GM12878 (cell line): Measurements from ENCODE around the gene DENND1B. TPM values are rescaled to one million over a fixed set of nuclear protein-coding genes. Genes with fewer than 3 reads are reported as not detected.
A peak's percentile ranks its signal among the peaks of the same experiment; 100 is the strongest.

Experiments
- ATAC-seq: fragments of 200-7000 bp; cut with Tn5 transposase; 3 replicates; pipeline ENCODE4 v1.9.1; 2020; ENCODE audit warnings: mild to moderate bottlenecking, moderate library complexity
- BruUV-seq: library from RNA; stranded (reverse); fragments of 400-500 nt; replicated peaks from 2 replicates; lab custom pipeline; 2021; lab: Mats Ljungman, UMichigan
- CTCF ChIA-PET: fragments of 300-600 bp; sonication (Branson Sonifier 250); formaldehyde crosslinking; extraction: SDS; loops from one replicate; lab custom pipeline; 2021; ENCODE audit warnings: inconsistent platforms; lab: Yijun Ruan, JAX
- POLR2A ChIA-PET: fragments of 350-600 bp; formaldehyde crosslinking; extraction: SDS; loops from one replicate; lab custom pipeline; 2021; ENCODE audit warnings: inconsistent platforms; lab: Charles Lee
- RAD21 ChIA-PET: fragments of 300-600 bp; sonication (Branson Sonifier 250); formaldehyde crosslinking; loops from one replicate; lab custom pipeline; 2023; ENCODE audit warnings: antibody characterized with exemption; ENCODE audit not compliant: unreplicated experiment; lab: Charles Lee
- SMC1A ChIA-PET: fragments of 300-600 bp; sonication (Branson Sonifier 250); formaldehyde crosslinking; loops from one replicate; lab custom pipeline; 2023; ENCODE audit not compliant: unreplicated experiment, uncharacterized antibody; lab: Charles Lee
- DNase-seq: peaks from one replicate; pipeline ENCODE4 v3.0.0-alpha.2; 2011; ENCODE audit warnings: low read depth, low spot score
- FAIRE-seq: peaks from 3 replicates; lab custom pipeline; 2011; peaks lifted over from hg19 to GRCh38; lab: Jason Lieb, UNC
- H2AFZ ChIP-seq: 2 replicates; pipeline ENCODE4 v1.6.0; 2011; ENCODE audit warnings: low read depth, low read length, control low read depth; ENCODE audit not compliant: control insufficient read depth
- H3K27ac ChIP-seq: 2 replicates; pipeline ENCODE4 v1.5.1; 2011; ENCODE audit warnings: control low read depth; ENCODE audit not compliant: control insufficient read depth, insufficient read depth
- H3K27me3 ChIP-seq, 2 experiments: replicated peaks in 1 of 2; 2 replicates each; pipeline versions ENCODE4 v1.6.0 to v1.6.1; 2011; ENCODE audit warnings: low read length in 1 of 2; ENCODE audit not compliant: control insufficient read depth in 2 of 2, insufficient read depth in 2 of 2
- H3K36me3 ChIP-seq, 2 experiments: 2 replicates each; pipeline ENCODE4 v1.5.1; 2011; ENCODE audit warnings: low read length in 1 of 2; ENCODE audit not compliant: control insufficient read depth in 2 of 2, insufficient read depth in 2 of 2
- H3K4me1 ChIP-seq: 2 replicates; pipeline ENCODE4 v1.6.1; 2011; ENCODE audit warnings: mild to moderate bottlenecking, low read length, moderate library complexity, mixed read lengths; ENCODE audit not compliant: control insufficient read depth, insufficient read depth
- H3K4me2 ChIP-seq: 2 replicates; pipeline ENCODE4 v1.6.0; 2011; ENCODE audit warnings: control low read depth; ENCODE audit not compliant: control insufficient read depth, insufficient read depth
- H3K4me3 ChIP-seq: fragments of 200-600 bp; sonication (generic); 2 replicates; pipeline ENCODE4 v1.5.1; 2016
- H3K79me2 ChIP-seq: 2 replicates; pipeline ENCODE4 v1.6.0; 2011; ENCODE audit warnings: low read length; ENCODE audit not compliant: control insufficient read depth, insufficient read depth
- H3K9ac ChIP-seq: 2 replicates; pipeline ENCODE4 v1.8.0; 2011; ENCODE audit warnings: low read length, control low read depth, mixed read lengths; ENCODE audit not compliant: control insufficient read depth, insufficient read depth
- H3K9me3 ChIP-seq: replicated peaks from 3 replicates; pipeline ENCODE4 v1.5.1; 2011; ENCODE audit warnings: mild to moderate bottlenecking, low read length; ENCODE audit not compliant: control insufficient read depth, insufficient read depth
- H4K20me1 ChIP-seq: 2 replicates; pipeline ENCODE4 v1.6.0; 2011; ENCODE audit not compliant: control insufficient read depth, insufficient read depth
- BMI1 ChIP-seq: fragments of 450-650 bp; IDR thresholded peaks from 2 replicates; pipeline ENCODE4 v1.6.1; 2016; ENCODE audit warnings: mild to moderate bottlenecking, moderate library complexity, borderline replicate concordance
- CHD2 ChIP-seq: IDR thresholded peaks from 2 replicates; pipeline ENCODE4 v1.6.1; 2011; ENCODE audit warnings: low read depth, low read length, improper control_type of control experiment, borderline replicate concordance
- E4F1 ChIP-seq: fragments of 450-650 bp; IDR thresholded peaks from 2 replicates; pipeline ENCODE4 v1.6.1; 2018; ENCODE audit warnings: borderline replicate concordance, mild to moderate bottlenecking; ENCODE audit not compliant: partially characterized antibody
- MTA2 ChIP-seq: fragments of 450-650 bp; IDR thresholded peaks from 2 replicates; pipeline ENCODE4 v1.6.1; 2016; ENCODE audit warnings: low read depth, mild to moderate bottlenecking, moderate library complexity
- MTA3 ChIP-seq: IDR thresholded peaks from 2 replicates; pipeline ENCODE4 v1.6.1; 2012; ENCODE audit warnings: low read length, inconsistent platforms, borderline replicate concordance
- MXI1 ChIP-seq: fragments of 150-350 bp; IDR thresholded peaks from 2 replicates; pipeline ENCODE4 v1.6.1; 2011; ENCODE audit warnings: low read depth, mild to moderate bottlenecking, inconsistent platforms, low read length, improper control_type of control experiment
- NR2C1 ChIP-seq: fragments of 450-650 bp; IDR thresholded peaks from 2 replicates; pipeline ENCODE4 v1.6.1; 2017; ENCODE audit warnings: antibody characterized with exemption, mild to moderate bottlenecking, moderate library complexity
- NR2F1 ChIP-seq: fragments of 450-650 bp; conservative IDR thresholded peaks from 2 replicates; pipeline ENCODE4 v1.6.1; 2017; ENCODE audit warnings: mild to moderate bottlenecking
- RUNX3 ChIP-seq: IDR thresholded peaks from 2 replicates; pipeline ENCODE4 v1.6.1; 2012; ENCODE audit warnings: low read length, inconsistent platforms
- TAF1 ChIP-seq: IDR thresholded peaks from 2 replicates; pipeline ENCODE4 v1.6.1; 2011; ENCODE audit warnings: mild to moderate bottlenecking, low read depth, low read length, borderline replicate concordance
- USF1 ChIP-seq: IDR thresholded peaks from 2 replicates; pipeline ENCODE4 v1.6.1; 2011; ENCODE audit warnings: borderline replicate concordance, low read depth, mild to moderate bottlenecking, moderate library complexity, mixed read lengths, low read length; ENCODE audit not compliant: insufficient read depth; ENCODE audit errors: extremely low read length
- YY1 ChIP-seq: IDR thresholded peaks from 2 replicates; pipeline ENCODE4 v1.6.1; 2011; ENCODE audit warnings: low read depth, mild to moderate bottlenecking, low read length
- WGBS: methylation state at CpG from one replicate; pipeline ENCODE4 v1.1.6; 2016; ENCODE audit warnings: low lambda C conversion rate; ENCODE audit not compliant: insufficient replicate concordance, insufficient coverage; ENCODE audit errors: missing lambda C conversion rate; 5-methylcytosine and 5-hydroxymethylcytosine counted together
- in situ Hi-C: fragments of 300-500 bp; cut with MboI; formaldehyde crosslinking; loops from 9 replicates; pipeline ENCODE4 v1.14.3; 2018; ENCODE audit warnings: mixed read lengths
- intact Hi-C: fragments of 100-400 bp; cut with micrococcal nuclease; formaldehyde crosslinking; loops from one replicate; pipeline ENCODE4 v1.14.2; 2022; ENCODE audit not compliant: unreplicated experiment
- polyA plus RNA-seq, 11 experiments: library from polyadenylated mRNA; depleted of rRNA in 4 of 11; unstranded in 6 of 11; stranded (reverse) in 5 of 11; fragments of >200 nt; fragmentation: Nextera tagmentation in 4 of 11; fragmentation: Illumina TruSeq in 1 of 11; extraction: Ambion mirVana in 4 of 11; extraction: Trizol in 1 of 11; gene quantifications; 1 replicate in 1 of 11; 2 replicates in 10 of 11; pipeline versions ENCODE4 v1.2.1 to v1.2.3, GENCODE V29; 2011 to 2016; ENCODE audit warnings: inconsistent platforms in 2 of 11, missing spikeins in 2 of 11, low read depth in 1 of 11
- total RNA-seq, 4 experiments: library from RNA; depleted of rRNA in 3 of 4; stranded (reverse); fragments of >200 nt in 3 of 4; fragmentation: Illumina TruSeq in 1 of 4; extraction: Trizol in 1 of 4; gene quantifications; 2 replicates each; pipeline versions ENCODE4 v1.2.1 to v1.2.3, GENCODE V29; 2013 to 2021

Gene DENND1B
- total and polyA plus RNA-seq, 10 of the 15 experiments (the other 5 are each of a cell fraction or from before 2014, with no cell fraction given) = 1.7 to 10.7 (median 8.0) TPM

- TF ChIP-seq USF1 (no peak), BMI1 (no peak)
These were observed 289.5 kb downstream of the DENND1B start (continued) for GRCh38 chr1:197485790-197486189.

GRCh38 chr1:197481101-197481500 is 294.2 kb downstream of the DENND1B start:
- ATAC-seq (peak; percentile 70), DNase-seq (no peak), FAIRE-seq (no peak)
- in situ Hi-C loops = no loop called here
- H2AFZ ChIP-seq = no peak overlapping the region
- H3K27me3 ChIP-seq = no peaks in the 10 kb centered on the region; a peak in 1 of 4 replicates
- H3K9ac ChIP-seq = no peak overlapping the region
- ChIA-PET SMC1A (no interaction called here), CTCF (no interaction called here), POLR2A (no interaction called here), RAD21 (no interaction called here)
- no peaks in the 10 kb centered on the region for H3K36me3 ChIP-seq
- no peak overlapping the region for H3K4me2 ChIP-seq
- TF ChIP-seq E4F1 (no peak), NR2C1 (no peak), RUNX3 (no peak), MTA2 (no peak), TAF1 (no peak), MTA3 (no peak), YY1 (no peak), CHD2 (no peak), NR2F1 (no peak), MXI1 (no peak)
- WGBS = 37% methylated on average over 4 of the region's 4 CpGs
- no peaks in the 10 kb centered on the region for H3K79me2 ChIP-seq
- no TSS peak for BruUV-seq
- no peaks in the 10 kb centered on the region for H3K9me3 ChIP-seq
- no peaks in the 10 kb centered on the region for H3K4me1 ChIP-seq
- H3K4me3 ChIP-seq = no peak overlapping the region
- H4K20me1 ChIP-seq = no peaks in the 10 kb centered on the region
- no peak overlapping the region for H3K27ac ChIP-seq
- intact Hi-C loops = no loop called here
